ENCODE data around the gene PRUNE1.

- TF ChIP-seq EZH2phosphoT487 (IDR thresholded peaks at IDR 0.05; ENCODE audit: low read depth), result no peak
- TF ChIP-seq, protein P1, sequence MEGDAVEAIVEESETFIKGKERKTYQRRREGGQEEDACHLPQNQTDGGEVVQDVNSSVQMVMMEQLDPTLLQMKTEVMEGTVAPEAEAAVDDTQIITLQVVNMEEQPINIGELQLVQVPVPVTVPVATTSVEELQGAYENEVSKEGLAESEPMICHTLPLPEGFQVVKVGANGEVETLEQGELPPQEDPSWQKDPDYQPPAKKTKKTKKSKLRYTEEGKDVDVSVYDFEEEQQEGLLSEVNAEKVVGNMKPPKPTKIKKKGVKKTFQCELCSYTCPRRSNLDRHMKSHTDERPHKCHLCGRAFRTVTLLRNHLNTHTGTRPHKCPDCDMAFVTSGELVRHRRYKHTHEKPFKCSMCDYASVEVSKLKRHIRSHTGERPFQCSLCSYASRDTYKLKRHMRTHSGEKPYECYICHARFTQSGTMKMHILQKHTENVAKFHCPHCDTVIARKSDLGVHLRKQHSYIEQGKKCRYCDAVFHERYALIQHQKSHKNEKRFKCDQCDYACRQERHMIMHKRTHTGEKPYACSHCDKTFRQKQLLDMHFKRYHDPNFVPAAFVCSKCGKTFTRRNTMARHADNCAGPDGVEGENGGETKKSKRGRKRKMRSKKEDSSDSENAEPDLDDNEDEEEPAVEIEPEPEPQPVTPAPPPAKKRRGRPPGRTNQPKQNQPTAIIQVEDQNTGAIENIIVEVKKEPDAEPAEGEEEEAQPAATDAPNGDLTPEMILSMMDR (IDR thresholded peaks at IDR 0.05; ENCODE audit: low read depth, low read length), result no peak
Measured at GRCh38 chr1:151039521-151039920, 31.3 kb downstream of the PRUNE1 start.
